ENCODE measurements around the gene SYCP2L.

Gene SYCP2L

DNA sequence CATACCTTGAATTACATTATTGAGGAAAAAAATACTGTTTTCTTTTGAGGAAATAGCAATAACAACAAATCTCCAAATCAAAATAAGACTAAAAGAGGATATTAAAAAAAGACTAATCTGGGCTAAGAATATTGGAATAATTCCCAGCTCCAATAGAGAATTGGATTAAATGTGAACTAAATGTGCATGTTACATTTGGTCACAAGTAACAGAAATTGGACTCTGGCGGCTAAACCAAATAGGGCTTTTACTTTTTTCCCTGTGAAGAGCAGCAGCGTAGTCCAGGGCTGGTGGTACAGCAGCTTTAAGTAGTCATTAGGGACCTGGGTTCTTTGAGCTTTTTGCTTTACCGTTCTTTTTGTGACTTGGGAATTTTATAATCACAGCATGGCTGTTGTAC, 85.3 kb downstream of the SYCP2L start:
- no peaks in the 10 kb centered on the region for H3F3A ChIP-seq (ENCODE audit: insufficient read depth, low read length)
- H3K4me2 ChIP-seq (ENCODE audit: low read depth, low read length) = no peak overlapping the region
- H3K9me2 ChIP-seq (replicated peaks; ENCODE audit: insufficient read depth, low read length) = no peaks in the 10 kb centered on the region
- no peaks in the 10 kb centered on the region for H3K9me3 ChIP-seq (replicated peaks; ENCODE audit: insufficient read depth, low read length)
- H3K27ac ChIP-seq (ENCODE audit: low read length) = no peak overlapping the region
- no peaks in the 10 kb centered on the region for H3K4me1 ChIP-seq (ENCODE audit: low read length)
- H3K27me3 ChIP-seq (replicated peaks; ENCODE audit: insufficient read depth, low read length) = no peaks in the 10 kb centered on the region
- no peaks in the 10 kb centered on the region for H3K36me3 ChIP-seq (replicated peaks; ENCODE audit: insufficient read depth, low read length)
- no peaks in the 10 kb centered on the region for H4K20me1 ChIP-seq (ENCODE audit: insufficient read depth, low read length)
- no peak for DNase-seq
- TF ChIP-seq, protein P1, sequence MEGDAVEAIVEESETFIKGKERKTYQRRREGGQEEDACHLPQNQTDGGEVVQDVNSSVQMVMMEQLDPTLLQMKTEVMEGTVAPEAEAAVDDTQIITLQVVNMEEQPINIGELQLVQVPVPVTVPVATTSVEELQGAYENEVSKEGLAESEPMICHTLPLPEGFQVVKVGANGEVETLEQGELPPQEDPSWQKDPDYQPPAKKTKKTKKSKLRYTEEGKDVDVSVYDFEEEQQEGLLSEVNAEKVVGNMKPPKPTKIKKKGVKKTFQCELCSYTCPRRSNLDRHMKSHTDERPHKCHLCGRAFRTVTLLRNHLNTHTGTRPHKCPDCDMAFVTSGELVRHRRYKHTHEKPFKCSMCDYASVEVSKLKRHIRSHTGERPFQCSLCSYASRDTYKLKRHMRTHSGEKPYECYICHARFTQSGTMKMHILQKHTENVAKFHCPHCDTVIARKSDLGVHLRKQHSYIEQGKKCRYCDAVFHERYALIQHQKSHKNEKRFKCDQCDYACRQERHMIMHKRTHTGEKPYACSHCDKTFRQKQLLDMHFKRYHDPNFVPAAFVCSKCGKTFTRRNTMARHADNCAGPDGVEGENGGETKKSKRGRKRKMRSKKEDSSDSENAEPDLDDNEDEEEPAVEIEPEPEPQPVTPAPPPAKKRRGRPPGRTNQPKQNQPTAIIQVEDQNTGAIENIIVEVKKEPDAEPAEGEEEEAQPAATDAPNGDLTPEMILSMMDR (IDR thresholded peaks at IDR 0.05; ENCODE audit: low read length) = no peak
- TF ChIP-seq EZH2 (optimal IDR thresholded peaks at IDR 0.05; ENCODE audit: low read depth, low read length) = no peak
- no peak for TF ChIP-seq EZH2phosphoT487 (IDR thresholded peaks at IDR 0.05; ENCODE audit: low read length)
- no peak overlapping the region for H3K4me3 ChIP-seq (ENCODE audit: low read length)
- no peak overlapping the region for H3K9ac ChIP-seq (ENCODE audit: low read length)
- no peak overlapping the region for H2AFZ ChIP-seq (ENCODE audit: low read length)
- H3K79me2 ChIP-seq (ENCODE audit: low read length) = no peaks in the 10 kb centered on the region

DNA sequence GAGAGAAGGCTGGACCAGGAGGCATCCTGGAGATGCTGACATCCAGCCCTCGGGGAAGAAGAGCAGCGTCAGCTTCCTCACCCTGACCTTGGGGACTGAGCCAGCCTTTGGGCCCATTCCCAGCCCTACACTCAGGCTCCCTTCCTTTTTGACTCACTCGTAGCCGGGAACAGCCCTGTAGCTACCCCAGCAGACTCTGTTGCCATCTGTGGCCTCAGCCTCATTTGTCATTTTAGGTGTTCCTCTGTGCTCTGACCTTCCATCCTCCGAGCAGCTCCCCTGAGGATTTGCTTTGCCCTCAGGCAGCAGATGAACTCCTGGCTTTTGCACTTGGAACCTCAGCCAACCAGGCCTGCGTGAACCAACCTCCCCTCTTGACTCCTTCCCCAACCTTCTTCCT, 89.7 kb downstream of the SYCP2L start:
- no peaks in the 10 kb centered on the region for H3F3A ChIP-seq (ENCODE audit: insufficient read depth, low read length)
- TF ChIP-seq, protein P1 (IDR thresholded peaks at IDR 0.05; ENCODE audit: low read length) = no peak
- TF ChIP-seq EZH2 (optimal IDR thresholded peaks at IDR 0.05; ENCODE audit: low read depth, low read length) = no peak
- no peak for TF ChIP-seq EZH2phosphoT487 (IDR thresholded peaks at IDR 0.05; ENCODE audit: low read length)
- no peaks in the 10 kb centered on the region for H3K9me2 ChIP-seq (replicated peaks; ENCODE audit: insufficient read depth, low read length)
- H2AFZ ChIP-seq (ENCODE audit: low read length) = no peak overlapping the region
- no peak overlapping the region for H3K4me2 ChIP-seq (ENCODE audit: low read depth, low read length)
- no peaks in the 10 kb centered on the region for H3K9me3 ChIP-seq (replicated peaks; ENCODE audit: insufficient read depth, low read length)
- H3K4me3 ChIP-seq (ENCODE audit: low read length) = no peak overlapping the region
- no peaks in the 10 kb centered on the region for H3K27me3 ChIP-seq (replicated peaks; ENCODE audit: insufficient read depth, low read length)
- no peaks in the 10 kb centered on the region for H4K20me1 ChIP-seq (ENCODE audit: insufficient read depth, low read length)
- no peak overlapping the region for H3K27ac ChIP-seq (ENCODE audit: low read length)
- H3K79me2 ChIP-seq (ENCODE audit: low read length) = no peaks in the 10 kb centered on the region
- no peak for DNase-seq
- peaks cover 1% of the 10 kb centered on the region; the same call in 1 of the 2 replicates for H3K4me1 ChIP-seq (ENCODE audit: low read length)
- H3K9ac ChIP-seq (ENCODE audit: low read length) = no peak overlapping the region
- H3K36me3 ChIP-seq (replicated peaks; ENCODE audit: insufficient read depth, low read length) = no peaks in the 10 kb centered on the region

DNA sequence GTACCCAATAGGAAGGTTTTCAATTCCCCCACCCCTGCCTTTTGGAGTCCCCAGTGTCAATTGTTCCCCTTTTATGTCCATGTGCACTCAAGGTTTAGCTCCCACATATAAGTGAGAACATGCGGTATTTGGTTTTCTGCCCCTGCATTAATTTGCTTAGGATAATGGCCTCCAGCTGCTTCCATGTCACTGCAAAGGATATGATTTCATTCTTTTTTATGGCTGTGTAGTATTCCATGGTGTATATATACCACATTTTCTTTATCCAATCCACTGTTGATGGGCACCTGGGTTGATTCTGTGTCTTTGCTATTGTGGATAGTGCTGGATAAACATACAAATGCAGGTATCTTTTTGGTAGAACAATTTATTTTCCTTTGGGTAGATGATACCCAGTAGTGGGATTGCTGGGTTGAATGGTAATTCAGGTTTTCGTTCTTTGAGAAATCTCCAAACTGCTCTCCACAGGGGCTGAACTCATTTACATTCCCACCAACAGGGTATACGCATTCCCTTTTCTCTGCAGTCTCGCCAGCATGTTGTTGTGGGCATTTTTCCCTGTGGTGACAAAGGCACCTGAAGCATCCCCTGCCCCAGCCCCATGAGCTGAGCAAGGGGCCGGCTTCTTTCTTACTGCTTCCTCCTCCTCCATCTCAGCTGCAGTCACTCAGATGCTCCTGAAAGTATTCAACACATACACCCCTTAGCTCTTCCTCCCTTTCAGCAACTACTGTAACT, 90.5 kb downstream of the SYCP2L start:
- Histone ChIP-seq H3K27ac (ENCODE audit: low read length) (no peak overlapping the region), H3K27me3 (replicated peaks; ENCODE audit: insufficient read depth, low read length) (no peaks in the 10 kb centered on the region), H2AFZ (ENCODE audit: low read length) (no peak overlapping the region), H3K36me3 (replicated peaks; ENCODE audit: insufficient read depth, low read length) (no peaks in the 10 kb centered on the region), H3F3A (ENCODE audit: insufficient read depth, low read length) (no peaks in the 10 kb centered on the region), H3K9ac (ENCODE audit: low read length) (no peak overlapping the region), H3K4me1 (ENCODE audit: low read length) (peaks cover 3% of the 10 kb centered on the region; the same call in 1 of the 2 replicates), H3K9me2 (replicated peaks; ENCODE audit: insufficient read depth, low read length) (no peaks in the 10 kb centered on the region), H4K20me1 (ENCODE audit: insufficient read depth, low read length) (no peaks in the 10 kb centered on the region), H3K4me2 (ENCODE audit: low read depth, low read length) (no peak overlapping the region), H3K79me2 (ENCODE audit: low read length) (no peaks in the 10 kb centered on the region), H3K4me3 (ENCODE audit: low read length) (no peak overlapping the region), H3K9me3 (replicated peaks; ENCODE audit: insufficient read depth, low read length) (no peaks in the 10 kb centered on the region)
- TF ChIP-seq EZH2phosphoT487 (IDR thresholded peaks at IDR 0.05; ENCODE audit: low read length) = no peak
- no peak for TF ChIP-seq EZH2 (optimal IDR thresholded peaks at IDR 0.05; ENCODE audit: low read depth, low read length)
- DNase-seq = no peak

DNA sequence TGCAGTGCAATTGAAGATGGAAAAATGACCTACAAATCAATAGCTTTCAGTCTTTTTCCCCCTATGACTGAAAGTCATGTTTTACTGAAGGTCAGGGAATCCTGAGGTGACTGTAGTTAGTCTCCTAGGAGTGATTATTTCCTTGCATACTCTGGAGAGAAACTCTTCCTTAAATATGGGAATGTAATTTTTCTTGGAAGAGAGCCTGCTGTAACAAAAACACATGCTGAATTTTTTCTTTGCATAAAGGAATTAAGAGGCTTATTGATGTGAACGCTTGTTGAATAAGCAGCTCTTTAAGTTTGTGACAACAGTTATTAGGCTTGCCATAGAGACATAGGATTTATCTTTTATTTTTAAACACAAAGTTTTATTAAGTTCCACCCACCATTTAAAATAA, 92.8 kb downstream of the SYCP2L start:
- Histone ChIP-seq H3K9me3 (replicated peaks; ENCODE audit: insufficient read depth, low read length) (no peaks in the 10 kb centered on the region), H3K27me3 (replicated peaks; ENCODE audit: insufficient read depth, low read length) (0 out of 2 replicates have a peak, but pooled peaks cover 7% of the 10 kb centered on the region), H3K9me2 (replicated peaks; ENCODE audit: insufficient read depth, low read length) (no peaks in the 10 kb centered on the region), H3K4me2 (ENCODE audit: low read depth, low read length) (no peak overlapping the region), H3K4me1 (ENCODE audit: low read length) (peaks cover 3% of the 10 kb centered on the region; the same call in 1 of the 2 replicates), H3F3A (ENCODE audit: insufficient read depth, low read length) (no peaks in the 10 kb centered on the region), H3K4me3 (ENCODE audit: low read length) (no peak overlapping the region), H2AFZ (ENCODE audit: low read length) (no peak overlapping the region), H3K9ac (ENCODE audit: low read length) (no peak overlapping the region), H3K36me3 (replicated peaks; ENCODE audit: insufficient read depth, low read length) (no peaks in the 10 kb centered on the region), H3K79me2 (ENCODE audit: low read length) (no peaks in the 10 kb centered on the region), H3K27ac (ENCODE audit: low read length) (no peak overlapping the region), H4K20me1 (ENCODE audit: insufficient read depth, low read length) (no peaks in the 10 kb centered on the region)
- TF ChIP-seq EZH2 (optimal IDR thresholded peaks at IDR 0.05; ENCODE audit: low read depth, low read length) = no peak
- TF ChIP-seq, protein P1 (IDR thresholded peaks at IDR 0.05; ENCODE audit: low read length) = no peak
- TF ChIP-seq EZH2phosphoT487 (IDR thresholded peaks at IDR 0.05; ENCODE audit: low read length) = no peak
- DNase-seq = no peak

All from MM.1S (cell line).